Measurements from ENCODE around the gene OR51G2.

OR51G2 gene

GRCh38 chr11:4863876-4864275, 55.3 kb downstream of the OR51G2 start:
- DNase-seq (ENCODE audit: low read depth): no peak

Data from non-pigmented ciliary epithelial cell (primary cell).